Stimulated activated CD8-positive, alpha-beta memory T cell treated with anti-CD3 and anti-CD28 coated beads, Interleukin-4, amount 100 ng/mL, for 4 hours (primary cell): ENCODE results near the gene GUCY1A1.

ENCODE experiments used
- DNase-seq, 2 donors: peaks; one replicate each; pipeline ENCODE4 v3.0.0-alpha.2; 2020; ENCODE audit warnings: low read depth in 2 of 2, low spot score in 1 of 2

Gene GUCY1A1

DNA sequence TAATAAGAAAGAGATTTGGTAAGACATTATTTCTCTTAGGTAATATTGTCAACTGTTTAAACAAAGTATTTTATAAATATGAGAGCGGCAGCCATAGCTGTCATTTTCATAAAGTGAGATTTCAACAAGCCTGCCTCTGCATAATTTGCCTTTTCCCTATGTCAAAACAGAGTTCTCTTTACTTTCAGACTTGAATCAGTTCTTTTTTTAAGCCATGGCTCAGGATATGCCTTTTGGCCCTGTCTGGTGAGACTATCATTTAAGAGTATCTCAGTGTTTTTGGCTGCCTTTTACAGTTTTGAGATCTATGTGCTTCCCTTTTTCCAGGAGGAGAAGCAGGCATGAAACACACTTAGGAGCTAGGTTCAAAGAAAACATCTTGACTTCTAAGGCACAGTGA is 7.5 kb upstream of the GUCY1A1 start:
- no peak for DNase-seq

DNA sequence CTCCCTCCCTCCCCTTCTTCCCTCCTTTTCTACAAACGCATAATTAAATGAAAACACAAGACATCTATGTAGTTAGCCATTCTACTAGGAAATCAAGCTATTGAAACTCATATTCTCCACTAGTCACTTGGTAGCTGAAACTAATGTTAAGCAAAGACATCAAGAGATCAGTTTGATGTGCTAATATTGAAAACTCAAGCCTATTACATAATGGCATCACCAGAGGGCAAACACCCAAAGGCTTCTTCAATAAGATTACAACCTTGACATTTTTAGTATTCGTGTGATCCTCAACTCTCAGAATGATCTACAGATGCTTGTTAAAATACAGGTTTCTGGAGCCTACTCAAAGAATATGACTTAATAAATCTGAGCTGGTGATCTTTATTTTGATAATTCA is 6.2 kb upstream of the GUCY1A1 start:
- DNase-seq = no peak

DNA sequence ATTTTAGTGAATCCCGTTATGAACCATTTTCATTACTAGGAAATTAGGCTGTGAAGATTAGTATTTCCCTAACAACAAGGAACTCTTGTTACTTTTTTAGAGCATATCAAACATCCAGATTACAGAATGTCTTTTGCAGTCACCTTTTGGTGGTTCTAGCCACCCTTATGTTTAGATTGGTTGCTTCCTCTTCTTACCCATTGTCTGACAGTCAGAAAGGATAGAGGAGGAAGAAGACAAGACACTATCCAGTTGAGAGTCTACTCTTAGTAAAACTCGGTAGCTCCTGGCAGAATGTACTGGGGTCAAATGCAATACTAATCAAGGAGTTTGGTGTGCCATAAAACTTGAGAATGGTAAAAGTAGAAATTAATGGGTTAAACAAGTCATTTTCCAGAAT is 1.6 kb upstream of the GUCY1A1 start:
- DNase-seq = no peak

GRCh38 chr4:155667222-155667567 is 547 bp downstream of the GUCY1A1 start:
- DNase-seq = no peak

GRCh38 chr4:155667568-155668511 is 1.2 kb downstream of the GUCY1A1 start:
- DNase-seq = no peak

DNA sequence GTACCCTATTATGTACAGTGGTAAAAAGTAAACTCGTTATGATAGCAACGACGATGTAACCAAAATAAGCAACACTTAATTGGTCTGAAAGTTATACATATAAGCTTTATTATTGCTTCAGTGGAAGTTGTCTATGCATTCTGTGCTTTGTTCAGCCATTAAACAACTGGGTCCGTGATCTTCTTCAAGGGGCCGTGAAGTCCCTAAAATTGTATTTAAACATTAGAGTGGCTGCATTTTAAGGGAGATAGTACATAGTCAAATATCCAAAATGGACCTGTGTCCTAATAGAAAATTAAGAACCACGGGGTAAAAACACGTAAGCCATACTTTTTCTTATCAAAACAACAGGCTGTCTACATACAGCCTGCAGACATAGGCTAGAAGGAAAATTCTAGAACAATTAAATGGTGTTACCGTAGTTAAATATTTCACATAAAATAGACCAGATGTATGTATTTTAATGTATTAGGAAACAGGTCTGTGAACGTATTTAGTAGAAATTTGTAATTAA is 2.1 kb downstream of the GUCY1A1 start:
- no peak for DNase-seq

DNA sequence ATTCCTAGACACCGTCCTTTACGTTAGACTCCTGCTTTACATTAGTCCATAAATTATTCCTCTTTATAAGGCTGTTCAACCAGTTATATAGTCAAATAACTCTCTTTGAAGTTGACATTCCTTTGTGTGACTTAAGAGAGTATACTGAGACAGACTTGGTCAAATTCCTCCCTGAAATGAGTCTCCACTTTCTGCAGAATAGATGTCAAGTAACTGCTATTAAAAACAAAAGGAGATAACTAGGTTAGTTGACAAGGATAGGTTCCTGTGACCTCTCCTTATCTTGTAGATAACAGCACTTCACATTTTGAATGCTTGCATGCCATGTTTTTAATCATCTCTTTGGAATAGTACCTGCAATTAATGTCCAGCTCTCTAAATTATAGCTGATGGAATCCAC is 5.7 kb downstream of the GUCY1A1 start:
- DNase-seq = no peak

- DNase-seq = no peak
These were observed 6.9 kb downstream of the GUCY1A1 start for GRCh38 chr4:155673453-155673979.

- no peak for DNase-seq
These were observed 8.0 kb downstream of the GUCY1A1 start for GRCh38 chr4:155674669-155675071.

DNA sequence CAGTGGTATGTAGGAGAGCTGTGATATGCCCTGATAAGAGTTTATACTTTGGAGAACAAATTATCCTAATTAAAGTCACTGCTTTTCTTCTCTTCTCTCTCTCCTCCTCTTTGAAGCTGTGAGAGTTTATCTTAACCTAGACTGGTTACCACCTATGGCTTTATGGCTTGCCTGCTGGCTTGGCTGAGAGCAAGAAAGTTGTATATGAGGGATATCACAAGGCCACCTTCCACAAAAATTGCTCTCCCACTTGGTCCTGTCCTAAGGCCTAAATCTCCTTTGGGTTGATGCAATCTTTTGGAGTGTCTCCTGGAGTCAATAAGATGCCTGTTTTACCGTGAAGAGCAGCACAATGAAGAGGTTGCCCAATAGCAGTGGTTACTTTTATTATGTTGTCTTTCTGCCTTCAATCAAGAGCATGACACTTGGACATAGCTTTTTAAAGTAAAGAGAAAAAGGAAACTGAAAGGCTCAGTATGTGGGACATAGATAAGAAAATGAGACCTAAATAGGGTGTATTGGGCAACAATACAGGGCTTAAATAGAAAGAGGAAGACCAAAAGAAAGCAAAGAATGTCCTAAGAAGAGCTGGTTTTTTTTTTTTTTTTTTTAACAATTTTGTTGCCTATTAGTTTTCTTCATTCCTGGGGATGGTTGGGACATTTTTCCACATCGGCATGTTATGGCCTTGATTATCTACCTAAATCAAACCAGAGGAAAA is 9.2 kb downstream of the GUCY1A1 start:
- DNase-seq = no peak

DNA sequence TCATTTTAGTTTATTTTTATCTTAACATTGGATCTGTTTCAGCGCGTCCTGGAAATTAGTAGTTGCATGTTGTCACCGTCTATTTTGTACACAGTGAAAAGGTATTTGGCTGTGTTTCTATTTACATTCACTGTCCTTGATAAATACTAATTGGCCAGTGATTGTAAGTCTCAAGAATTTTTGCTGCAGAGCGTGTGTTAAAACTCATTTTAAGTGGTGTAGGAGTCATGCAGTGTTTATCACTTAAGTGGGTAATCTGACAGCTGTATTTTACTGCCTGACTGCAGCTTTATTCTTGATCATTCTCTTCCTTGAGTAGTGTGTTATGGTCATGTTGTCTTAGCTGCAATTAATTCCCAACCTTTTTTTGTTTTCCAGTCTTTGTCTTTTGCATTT is 9.8 kb downstream of the GUCY1A1 start:
- no peak for DNase-seq

DNA sequence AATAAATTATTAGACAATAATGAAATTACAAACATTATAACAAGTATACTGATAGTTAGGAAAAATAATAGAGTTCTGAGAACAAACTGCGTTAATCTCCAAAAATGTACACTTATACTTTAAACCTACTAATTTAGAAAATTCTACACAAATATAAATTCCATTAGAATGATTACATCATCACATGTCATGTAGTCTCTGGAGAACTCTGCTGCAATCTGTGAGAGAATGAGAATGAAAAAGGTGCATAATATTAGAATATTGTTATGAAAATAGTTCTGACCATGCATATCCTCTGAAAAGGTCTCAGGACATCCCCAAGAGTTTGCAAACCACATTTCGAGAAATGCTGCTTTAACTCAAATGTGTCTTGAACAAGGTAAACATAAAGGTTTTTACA is 11.4 kb downstream of the GUCY1A1 start:
- DNase-seq = no peak

- no peak for DNase-seq
These were observed 12.7 kb downstream of the GUCY1A1 start for GRCh38 chr4:155679343-155679742.

GRCh38 chr4:155681886-155682285 is 15.2 kb downstream of the GUCY1A1 start:
- DNase-seq = no peak

DNA sequence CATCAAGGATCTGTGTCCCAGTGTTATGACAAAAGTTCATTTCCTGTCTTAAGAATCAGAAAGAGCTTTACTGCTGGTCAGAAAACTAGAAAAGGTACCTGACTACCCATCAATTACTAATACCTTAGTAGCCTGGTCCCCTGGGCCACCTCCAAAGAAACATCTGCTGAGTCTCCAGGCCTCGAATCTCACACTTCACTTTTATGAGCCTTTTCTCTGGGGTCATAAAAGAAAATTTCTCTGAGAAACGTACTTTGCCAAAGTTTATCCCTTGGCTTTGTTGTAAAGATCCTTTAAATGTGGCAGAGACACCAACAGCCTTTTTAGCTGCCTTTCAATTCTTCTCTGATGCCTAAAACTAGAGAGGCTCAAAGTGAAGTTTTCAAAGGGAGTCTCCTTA is 17.8 kb downstream of the GUCY1A1 start:
- no peak for DNase-seq

DNA sequence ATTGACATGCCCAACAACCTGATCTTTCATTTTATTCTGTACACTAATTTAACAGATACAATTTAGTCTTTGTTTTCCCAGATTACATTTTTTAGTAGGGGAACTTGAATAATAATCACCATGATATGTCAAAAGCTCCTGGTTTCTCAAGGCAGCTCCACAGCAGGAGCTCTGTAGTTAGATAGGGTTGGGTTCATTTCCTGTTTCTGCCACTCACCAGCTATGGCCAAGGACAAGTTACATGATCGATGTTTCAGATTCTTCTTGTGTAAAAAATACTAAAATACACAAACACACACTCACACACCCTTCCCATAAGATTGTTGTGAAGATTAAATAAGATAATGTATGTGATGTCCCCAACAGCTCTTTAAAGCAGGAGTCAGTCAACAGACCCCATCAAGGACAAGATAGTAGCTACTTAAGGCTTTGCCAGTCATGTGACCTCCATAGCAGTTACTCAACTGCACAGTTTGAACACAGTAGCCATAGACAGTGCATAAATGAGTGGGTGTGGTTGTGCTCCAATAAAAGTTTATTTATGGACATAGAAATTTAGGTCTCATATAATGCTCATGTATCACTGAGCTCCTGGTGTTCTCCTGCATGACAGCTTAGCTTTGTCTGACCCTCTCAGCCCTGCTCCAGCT is 18.4 kb downstream of the GUCY1A1 start:
- DNase-seq = no peak

GRCh38 chr4:155687380-155687982 is 20.8 kb downstream of the GUCY1A1 start:
- no peak for DNase-seq

DNA sequence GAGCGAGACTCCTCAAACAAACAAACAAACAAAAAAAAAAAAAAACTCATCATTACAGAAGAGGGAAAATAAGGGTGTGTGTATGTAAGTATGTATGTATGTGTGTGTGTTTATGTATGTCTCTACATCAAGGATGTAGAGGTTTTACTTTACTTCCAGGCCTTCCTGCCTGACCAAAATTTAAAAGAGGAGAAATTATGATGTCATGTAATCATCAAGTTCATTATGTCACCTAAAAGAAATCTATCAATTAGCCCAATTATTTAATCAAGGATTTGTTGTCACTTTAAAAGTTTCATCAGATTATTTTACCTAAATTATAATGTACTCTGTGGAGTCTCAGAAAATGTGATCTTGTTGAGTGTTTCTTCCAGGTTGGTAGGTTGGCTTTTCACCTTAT is 21.6 kb downstream of the GUCY1A1 start:
- DNase-seq = no peak

DNA sequence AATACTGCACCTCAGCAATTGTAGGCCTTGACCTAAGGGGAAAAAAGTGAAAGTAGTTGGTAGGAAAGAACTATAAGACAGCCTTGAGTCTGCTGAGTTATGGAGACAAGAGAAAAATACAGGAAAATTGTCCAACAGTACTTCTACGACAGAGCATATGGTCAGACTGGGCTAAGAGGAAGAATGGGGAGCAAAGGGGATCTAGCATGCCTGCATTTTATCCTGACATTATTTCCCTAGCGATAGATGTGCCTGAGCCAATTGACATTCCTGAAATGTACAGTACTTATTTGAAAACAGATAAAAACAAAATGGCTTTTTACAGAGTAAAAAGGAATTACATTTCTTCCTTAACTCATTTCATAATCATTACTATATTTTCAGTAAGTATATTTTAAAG is 22.2 kb downstream of the GUCY1A1 start:
- DNase-seq = no peak

DNA sequence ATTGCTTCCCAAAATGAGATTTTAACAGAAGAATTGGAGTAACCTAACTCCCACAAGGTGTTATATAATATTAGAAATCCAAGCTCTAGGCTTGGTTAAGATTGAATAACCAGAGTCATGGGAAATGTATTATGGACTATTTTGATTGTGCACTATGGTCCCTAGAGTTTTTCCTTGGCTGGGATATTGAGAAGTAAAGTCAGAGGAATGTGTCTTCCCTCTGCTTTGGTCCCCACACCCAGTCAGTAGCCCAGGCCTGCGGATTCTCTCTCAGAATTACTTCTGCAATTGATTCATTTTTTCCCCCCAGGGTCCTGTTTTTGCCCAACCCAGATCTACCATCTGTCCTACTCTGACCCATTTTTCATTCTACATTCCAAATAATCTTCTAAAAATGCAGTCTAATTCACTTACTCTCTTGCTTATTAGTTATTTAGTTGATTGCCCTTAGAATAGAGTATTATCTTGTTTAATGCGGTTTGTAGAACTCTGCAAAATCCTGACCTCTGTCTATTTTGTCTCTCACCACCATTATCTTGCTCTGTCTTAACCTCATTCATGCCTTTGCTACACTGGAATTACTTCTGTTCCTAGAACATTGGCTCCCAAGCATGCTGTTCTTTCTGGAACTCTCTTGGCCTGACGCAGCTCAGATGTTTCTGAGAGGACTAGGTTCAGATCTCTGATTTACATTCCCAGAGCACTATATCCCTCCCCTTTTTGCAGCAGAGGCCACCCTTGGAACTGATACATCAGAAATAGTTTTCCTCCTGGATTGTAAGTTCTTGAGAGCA is 23.6 kb downstream of the GUCY1A1 start:
- no peak for DNase-seq
